ENCODE results near the gene NISCH.

NISCH gene

GRCh38 chr3:52506266-52506966 lies 51.0 kb downstream of the NISCH start:
- in situ Hi-C loops (cut with HindIII; ENCODE audit: low sequenced_read_pairs) = no loop called here

GRCh38 chr3:52507359-52507758 lies 52.0 kb downstream of the NISCH start:
- in situ Hi-C loops (cut with HindIII; ENCODE audit: low sequenced_read_pairs) = no loop called here

DNA sequence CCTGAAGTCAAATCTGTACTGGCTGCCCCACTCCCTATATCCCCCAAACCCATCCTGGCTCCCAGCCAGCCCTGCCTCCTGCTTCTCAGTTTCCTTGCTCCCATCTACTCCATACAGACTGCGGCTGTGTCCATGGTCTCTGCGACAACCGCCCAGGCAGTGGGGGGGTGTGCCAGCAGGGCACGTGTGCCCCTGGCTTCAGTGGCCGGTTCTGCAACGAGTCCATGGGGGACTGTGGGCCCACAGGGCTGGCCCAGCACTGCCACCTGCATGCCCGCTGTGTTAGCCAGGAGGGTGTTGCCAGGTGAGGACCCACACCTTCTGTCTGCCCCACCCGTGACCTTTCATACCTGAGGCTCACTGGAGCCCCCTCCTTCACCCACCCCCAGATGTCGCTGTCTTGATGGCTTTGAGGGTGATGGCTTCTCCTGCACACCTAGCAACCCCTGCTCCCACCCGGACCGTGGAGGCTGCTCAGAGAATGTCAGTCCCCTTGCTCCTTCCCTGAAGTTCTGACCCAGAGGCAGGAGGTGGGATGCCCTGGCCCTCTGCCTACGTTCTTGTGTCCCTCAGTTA lies 54.4 kb downstream of the NISCH start:
- in situ Hi-C loops (cut with HindIII; ENCODE audit: low sequenced_read_pairs) = no loop called here

DNA sequence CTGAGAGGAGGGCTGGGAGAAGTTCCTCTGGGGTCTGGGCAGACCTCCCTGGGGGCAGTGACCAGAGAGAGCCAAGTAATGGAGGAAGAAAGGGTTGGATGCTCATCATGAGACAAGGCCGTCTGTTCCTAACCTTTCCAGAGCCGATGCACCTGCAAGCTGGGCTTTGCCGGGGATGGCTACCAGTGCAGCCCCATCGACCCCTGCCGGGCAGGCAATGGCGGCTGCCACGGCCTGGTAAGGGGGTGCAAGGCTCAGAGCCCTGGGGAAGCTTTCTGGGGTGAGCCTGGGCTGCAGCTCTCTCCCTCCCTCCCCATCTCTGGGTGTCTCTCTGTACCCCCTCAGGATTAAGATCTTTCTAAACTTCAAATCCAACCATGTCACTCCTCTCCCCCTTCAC lies 56.1 kb downstream of the NISCH start:
- in situ Hi-C loops (cut with HindIII; ENCODE audit: low sequenced_read_pairs) = no loop called here

DNA sequence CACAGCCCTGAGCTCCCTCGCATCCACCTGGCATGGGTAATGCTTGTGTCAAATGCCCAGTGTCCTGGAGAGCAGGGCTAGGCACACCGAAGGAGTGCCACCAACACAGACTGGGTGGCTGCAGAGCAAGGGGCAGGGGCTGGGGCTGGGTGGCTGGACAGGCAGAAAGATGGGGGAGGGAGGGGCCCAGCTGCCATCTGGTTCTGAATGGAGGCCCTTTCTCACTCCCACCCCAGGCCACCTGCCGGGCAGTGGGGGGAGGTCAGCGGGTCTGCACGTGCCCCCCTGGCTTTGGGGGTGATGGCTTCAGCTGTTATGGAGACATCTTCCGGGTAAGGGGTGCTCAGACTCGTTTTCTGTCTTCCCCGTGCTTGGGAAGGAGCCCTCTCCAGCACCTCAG lies 56.7 kb downstream of the NISCH start:
- in situ Hi-C loops (cut with HindIII; ENCODE audit: low sequenced_read_pairs) = no loop called here

- in situ Hi-C loops (cut with HindIII; ENCODE audit: low sequenced_read_pairs) = no loop called here
Observed at GRCh38 chr3:52512727-52513126, 57.3 kb downstream of the NISCH start.

DNA sequence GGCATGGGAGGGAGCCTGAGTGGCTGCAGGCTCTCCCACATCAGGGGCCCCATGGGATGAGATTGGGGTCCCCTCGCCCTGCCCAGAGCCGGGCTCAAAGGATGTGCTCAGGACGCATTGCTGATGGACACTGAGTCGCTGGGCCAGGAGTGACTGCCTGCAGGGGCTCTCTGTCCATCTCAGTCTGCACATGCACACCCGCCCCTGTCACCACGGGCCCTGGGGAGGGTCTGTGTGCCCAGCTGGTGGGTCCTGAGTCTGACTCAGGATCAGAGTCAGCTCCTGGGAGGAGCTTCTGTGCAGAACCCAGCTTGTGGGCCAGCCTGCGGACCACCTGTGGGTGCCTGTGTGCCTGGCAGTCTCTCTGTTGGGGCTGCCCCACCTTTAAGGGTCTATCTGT lies 57.9 kb downstream of the NISCH start:
- in situ Hi-C loops (cut with HindIII; ENCODE audit: low sequenced_read_pairs) = no loop called here

GRCh38 chr3:52514576-52514975 lies 59.2 kb downstream of the NISCH start:
- in situ Hi-C loops (cut with HindIII; ENCODE audit: low sequenced_read_pairs) = no loop called here

DNA sequence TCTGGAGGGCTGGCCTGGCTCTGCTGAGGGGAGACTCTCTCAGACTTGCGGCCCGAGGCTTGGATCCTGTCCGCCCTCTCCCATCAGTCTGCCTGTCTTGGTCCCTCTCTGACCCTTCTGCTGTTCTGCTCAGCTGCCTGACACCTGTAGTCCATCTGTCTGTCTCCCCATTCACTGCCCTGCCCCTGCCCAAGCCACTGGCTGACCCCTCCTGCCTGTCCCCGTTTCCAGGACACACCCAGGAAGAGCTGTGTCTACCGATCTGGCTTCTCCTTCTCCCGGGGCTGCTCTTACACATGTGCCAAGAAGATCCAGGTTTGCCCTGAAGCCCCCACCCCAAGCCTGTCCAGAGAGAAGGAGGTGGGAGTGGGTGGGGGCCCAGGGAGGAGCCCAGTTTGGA lies 59.8 kb downstream of the NISCH start:
- in situ Hi-C loops (cut with HindIII; ENCODE audit: low sequenced_read_pairs) = no loop called here

DNA sequence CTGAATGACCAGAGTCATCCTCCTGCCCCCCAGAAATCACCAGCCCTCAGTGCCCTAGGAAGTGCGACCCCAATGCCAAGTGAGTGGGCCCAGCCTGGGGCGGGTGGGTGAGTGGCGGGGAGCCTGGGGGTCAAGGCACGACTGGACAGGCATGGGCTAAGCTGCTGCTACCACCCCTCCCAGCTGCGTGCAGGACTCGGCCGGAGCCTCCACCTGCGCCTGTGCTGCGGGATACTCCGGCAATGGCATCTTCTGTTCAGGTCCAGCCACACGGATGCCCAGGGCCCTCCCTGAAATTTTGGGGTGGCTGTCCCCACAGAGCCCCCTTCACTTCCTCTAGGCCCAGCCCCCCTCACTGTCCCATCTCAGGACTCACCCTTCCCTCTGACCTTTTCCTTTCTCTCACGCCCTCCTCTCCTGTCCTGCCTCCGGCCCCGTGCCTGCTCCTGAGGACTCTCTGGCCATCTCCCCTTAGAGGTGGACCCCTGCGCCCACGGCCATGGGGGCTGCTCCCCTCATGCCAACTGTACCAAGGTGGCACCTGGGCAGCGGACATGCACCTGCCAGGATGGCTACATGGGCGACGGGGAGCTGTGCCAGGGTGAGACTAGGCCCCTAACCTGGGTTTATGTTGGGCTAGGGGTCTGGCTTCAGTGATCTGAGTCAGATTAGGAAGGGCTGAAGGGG lies 61.2 kb downstream of the NISCH start:
- in situ Hi-C loops (cut with HindIII; ENCODE audit: low sequenced_read_pairs) = no loop called here

DNA sequence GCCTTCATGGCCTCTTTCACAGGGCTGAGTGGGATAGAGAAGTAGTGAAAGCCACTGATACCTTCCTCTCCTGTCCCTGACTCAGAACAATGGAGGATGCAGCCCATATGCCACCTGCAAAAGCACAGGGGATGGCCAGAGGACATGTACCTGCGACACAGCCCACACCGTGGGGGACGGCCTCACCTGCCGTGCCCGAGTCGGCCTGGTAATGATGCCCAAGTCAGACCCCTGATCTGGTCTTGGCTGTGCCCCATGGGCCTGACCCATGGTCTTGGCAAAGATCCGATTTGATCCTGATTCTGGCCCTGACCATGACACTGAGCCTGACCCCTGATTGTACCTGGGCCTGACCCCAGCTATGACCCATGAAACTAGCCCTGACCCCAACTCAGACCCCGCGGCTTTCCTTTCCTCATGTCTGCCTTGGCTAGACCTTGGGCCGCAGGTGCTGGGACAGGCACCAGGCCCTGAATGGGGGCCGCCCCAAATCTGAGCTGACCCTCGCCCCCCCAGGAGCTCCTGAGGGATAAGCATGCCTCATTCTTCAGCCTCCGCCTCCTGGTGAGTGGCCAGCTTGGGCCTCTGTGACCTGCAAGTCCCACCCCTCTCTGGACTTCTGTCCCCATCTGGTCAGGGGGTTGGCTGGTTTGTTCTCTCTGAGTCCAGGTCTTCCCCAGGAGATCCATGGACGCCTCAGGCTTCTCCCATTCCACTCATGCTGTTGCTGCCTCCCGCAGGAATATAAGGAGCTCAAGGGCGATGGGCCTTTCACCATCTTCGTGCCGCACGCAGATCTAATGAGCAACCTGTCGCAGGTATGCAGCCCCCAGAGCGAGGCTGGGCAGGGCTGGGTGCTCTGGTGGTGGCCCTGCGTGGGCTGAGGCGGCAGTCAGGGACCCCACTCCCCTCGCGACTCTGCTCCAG lies 62.7 kb downstream of the NISCH start:
- in situ Hi-C loops (cut with HindIII; ENCODE audit: low sequenced_read_pairs) = no loop called here

- in situ Hi-C loops (cut with HindIII; ENCODE audit: low sequenced_read_pairs) = no loop called here
Observed at GRCh38 chr3:52518723-52519444, 63.5 kb downstream of the NISCH start.

GRCh38 chr3:52519445-52520140 lies 64.2 kb downstream of the NISCH start:
- in situ Hi-C loops (cut with HindIII; ENCODE audit: low sequenced_read_pairs) = no loop called here

- in situ Hi-C loops (cut with HindIII; ENCODE audit: low sequenced_read_pairs) = no loop called here
Observed at GRCh38 chr3:52520141-52520667, 64.8 kb downstream of the NISCH start.

GRCh38 chr3:52520716-52521487 lies 65.5 kb downstream of the NISCH start:
- in situ Hi-C loops (cut with HindIII; ENCODE audit: low sequenced_read_pairs) = no loop called here

- in situ Hi-C loops (cut with HindIII; ENCODE audit: low sequenced_read_pairs) = no loop called here
Observed at GRCh38 chr3:52521488-52521824, 66.1 kb downstream of the NISCH start.

GRCh38 chr3:52521881-52522650 lies 66.7 kb downstream of the NISCH start:
- in situ Hi-C loops (cut with HindIII; ENCODE audit: low sequenced_read_pairs) = no loop called here

- in situ Hi-C loops (cut with HindIII; ENCODE audit: low sequenced_read_pairs) = no loop called here
Observed at GRCh38 chr3:52522651-52523251, 67.3 kb downstream of the NISCH start.
